ENCODE measurements around the gene TGFBR3L.

The TGFBR3L gene

DNA sequence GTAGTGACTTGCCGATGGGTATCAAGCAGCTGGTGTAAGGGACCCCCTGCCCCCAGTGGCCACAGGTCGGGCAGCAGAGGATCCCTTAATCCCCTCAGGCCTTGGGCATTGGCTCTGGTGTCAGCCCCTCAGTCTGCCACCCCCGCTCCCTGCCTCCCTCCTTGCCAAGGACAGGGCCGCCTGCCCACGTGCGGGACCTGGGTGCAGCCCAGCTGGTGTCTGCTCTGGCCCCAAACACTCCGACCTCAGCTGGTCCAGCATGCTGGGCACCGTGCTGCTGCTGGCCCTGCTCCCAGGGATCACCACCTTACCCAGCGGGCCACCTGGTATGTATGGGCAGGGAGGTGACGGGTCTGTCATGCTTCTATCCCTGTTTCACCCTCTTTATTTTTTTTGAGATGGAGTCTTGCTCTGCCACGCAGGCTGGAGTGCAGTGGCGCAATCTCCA, at the start of gene TGFBR3L:
Gene TGFBR3L, plus strand, starts transcription at position 233 of the 448 bp plus-strand sequence.
- H3K27ac Mint-ChIP-seq = no peak within 1 kb of the TSS
- peak within 1 kb of the TSS; percentile 56 for H3K4me3 Mint-ChIP-seq
- peaks cover 29% of the 10 kb centered on the region for H3K36me3 Mint-ChIP-seq (ENCODE audit: low read depth)
- no peaks in the 10 kb centered on the region for H3K9me3 Mint-ChIP-seq
- peaks cover 44% of the 10 kb centered on the region for H3K27me3 Mint-ChIP-seq
- no peak for DNase-seq
- peaks cover 19% of the 10 kb centered on the region for H3K4me1 Mint-ChIP-seq (ENCODE audit: low read depth)

DNA sequence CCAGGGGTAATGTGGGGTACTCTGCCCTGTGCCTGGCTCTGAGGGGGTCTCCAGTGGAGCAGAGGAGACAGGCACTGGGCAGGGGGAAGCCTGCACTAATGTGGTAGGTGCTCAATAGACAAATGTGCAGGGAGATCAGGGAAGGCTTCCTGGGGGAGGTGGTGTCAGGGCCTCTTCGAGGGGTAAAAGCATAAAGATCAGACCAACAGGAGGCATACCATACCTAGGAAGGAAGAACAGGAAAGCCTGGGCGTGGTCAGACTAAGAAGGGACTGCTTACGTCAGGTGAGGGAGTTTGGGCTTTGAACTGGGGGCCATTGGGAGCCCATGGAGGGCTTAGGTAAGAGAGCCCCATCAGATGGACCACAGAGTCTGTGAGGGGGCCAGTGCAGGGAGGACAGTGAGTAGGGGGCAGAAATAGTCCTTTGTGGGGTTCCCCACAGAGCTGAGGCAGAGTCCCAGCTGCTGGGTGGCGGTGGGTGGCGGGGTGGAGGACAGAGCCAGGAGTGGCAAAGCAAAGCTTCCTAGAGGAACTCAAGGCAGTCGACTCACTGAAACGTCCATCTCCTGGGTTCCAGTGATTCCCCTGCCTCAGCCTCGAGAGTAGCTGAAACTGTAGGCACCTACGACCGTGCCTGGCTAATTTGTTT, 49.2 kb upstream of the TGFBR3L start:
- H3K9me3 Mint-ChIP-seq = no peaks in the 10 kb centered on the region
- no peak overlapping the region for H3K4me3 Mint-ChIP-seq
- DNase-seq = no peak
- H3K4me1 Mint-ChIP-seq (ENCODE audit: low read depth) = peaks cover 25% of the 10 kb centered on the region
- H3K36me3 Mint-ChIP-seq (ENCODE audit: low read depth) = no peaks in the 10 kb centered on the region
- H3K27ac Mint-ChIP-seq = no peak overlapping the region
- H3K27me3 Mint-ChIP-seq = peaks cover 45% of the 10 kb centered on the region

DNA sequence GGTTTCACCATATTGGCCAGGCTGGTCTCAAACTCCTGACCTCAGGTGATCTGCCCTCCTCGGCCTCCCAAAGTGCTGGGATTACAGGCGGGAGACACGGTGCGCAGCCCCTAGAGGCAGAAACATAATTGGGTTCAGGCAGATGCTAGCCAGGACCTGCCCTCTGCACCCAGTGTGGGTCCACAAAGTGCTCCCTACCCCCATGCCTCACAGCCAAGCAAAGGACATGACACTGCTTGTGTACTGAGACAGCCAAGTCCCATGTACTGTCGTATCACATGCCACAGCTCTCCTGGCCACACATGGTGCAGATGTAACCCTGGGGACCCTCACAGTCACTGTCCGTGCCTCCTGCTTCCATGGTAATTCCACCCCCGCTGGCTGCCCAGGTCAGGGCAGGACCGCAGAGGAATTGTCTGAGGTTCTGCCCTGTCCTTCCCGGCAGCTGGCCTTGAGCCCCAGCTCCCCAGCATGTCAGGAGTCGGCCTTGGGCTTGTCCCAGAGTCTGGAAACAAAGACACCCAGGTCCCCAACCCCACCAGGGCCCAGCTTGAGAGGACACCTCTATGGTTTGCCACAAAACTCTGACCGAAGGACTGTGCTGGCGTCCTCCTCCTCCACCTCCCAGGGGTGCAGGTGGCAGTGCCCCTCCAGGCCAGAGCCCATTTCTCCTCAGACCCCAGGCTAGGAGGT, 48.1 kb upstream of the TGFBR3L start:
- Mint-ChIP-seq H3K4me3 (no peak overlapping the region), H3K9me3 (no peaks in the 10 kb centered on the region), H3K4me1 (ENCODE audit: low read depth) (peaks cover 27% of the 10 kb centered on the region), H3K36me3 (ENCODE audit: low read depth) (no peaks in the 10 kb centered on the region), H3K27me3 (peaks cover 42% of the 10 kb centered on the region), H3K27ac (no peak overlapping the region)
- DNase-seq = no peak

DNA sequence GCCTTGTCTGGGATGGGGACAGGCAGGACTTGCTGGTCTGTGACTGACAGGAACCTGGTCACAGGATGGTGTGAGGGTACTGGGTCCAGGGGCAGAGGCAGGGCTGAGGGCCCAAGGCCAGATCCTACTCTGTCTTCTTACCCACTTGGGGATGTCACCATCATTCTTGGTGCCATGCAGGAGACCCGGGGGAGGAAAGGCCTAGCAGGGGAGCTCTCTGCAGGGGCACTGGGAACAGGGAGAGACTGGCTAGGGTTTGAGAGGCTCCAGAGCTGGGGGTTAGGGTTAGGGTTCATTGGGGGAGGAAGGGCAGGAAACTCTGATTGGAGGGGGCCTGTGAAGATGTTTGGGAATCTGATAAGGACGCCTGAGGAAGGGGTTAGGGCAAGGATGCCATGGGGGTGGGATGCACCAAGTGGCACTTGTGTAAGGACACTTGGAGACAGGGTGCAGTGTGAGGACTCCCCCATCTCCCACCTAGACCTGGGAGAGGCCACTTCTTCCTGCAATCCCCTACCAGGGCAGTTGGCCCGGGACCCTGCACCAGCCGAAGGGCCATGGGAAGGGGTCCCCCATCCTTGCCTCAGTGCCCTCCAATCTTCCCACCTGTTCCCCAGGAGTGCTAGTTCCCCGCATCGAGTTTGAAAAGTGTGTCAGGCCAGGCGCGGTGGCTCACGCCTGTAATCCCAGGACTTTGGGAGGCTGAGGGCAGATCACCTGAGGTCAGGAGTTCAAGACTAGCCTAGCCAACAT, 47.4 kb upstream of the TGFBR3L start:
- no peak overlapping the region for H3K4me3 Mint-ChIP-seq
- H3K36me3 Mint-ChIP-seq (ENCODE audit: low read depth) = no peaks in the 10 kb centered on the region
- no peak for DNase-seq
- peaks cover 44% of the 10 kb centered on the region for H3K27me3 Mint-ChIP-seq
- peaks cover 31% of the 10 kb centered on the region for H3K4me1 Mint-ChIP-seq (ENCODE audit: low read depth)
- no peak overlapping the region for H3K27ac Mint-ChIP-seq
- H3K9me3 Mint-ChIP-seq = no peaks in the 10 kb centered on the region

DNA sequence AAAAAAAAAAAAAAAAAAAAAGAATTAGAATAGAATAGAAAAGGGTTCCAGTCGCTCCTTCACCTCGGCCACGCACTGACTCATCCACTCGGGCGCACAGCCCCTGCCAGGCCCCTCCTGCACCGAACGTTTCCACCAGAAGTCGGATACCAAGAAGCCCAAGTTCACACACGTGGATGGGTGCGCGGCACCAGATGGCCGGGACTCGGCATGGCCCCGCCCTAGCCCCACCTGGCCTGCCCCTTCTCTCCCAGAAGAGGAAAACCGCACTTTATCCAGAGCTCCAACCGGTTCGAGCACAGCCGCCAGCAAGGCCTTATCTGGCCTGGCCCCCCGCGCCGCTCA, 46.3 kb upstream of the TGFBR3L start:
- DNase-seq = no peak
- Mint-ChIP-seq H3K4me3 (peak overlapping the region; percentile 72), H3K9me3 (no peaks in the 10 kb centered on the region), H3K4me1 (ENCODE audit: low read depth) (peaks cover 35% of the 10 kb centered on the region), H3K27ac (no peak overlapping the region), H3K36me3 (ENCODE audit: low read depth) (no peaks in the 10 kb centered on the region), H3K27me3 (peaks cover 49% of the 10 kb centered on the region)

DNA sequence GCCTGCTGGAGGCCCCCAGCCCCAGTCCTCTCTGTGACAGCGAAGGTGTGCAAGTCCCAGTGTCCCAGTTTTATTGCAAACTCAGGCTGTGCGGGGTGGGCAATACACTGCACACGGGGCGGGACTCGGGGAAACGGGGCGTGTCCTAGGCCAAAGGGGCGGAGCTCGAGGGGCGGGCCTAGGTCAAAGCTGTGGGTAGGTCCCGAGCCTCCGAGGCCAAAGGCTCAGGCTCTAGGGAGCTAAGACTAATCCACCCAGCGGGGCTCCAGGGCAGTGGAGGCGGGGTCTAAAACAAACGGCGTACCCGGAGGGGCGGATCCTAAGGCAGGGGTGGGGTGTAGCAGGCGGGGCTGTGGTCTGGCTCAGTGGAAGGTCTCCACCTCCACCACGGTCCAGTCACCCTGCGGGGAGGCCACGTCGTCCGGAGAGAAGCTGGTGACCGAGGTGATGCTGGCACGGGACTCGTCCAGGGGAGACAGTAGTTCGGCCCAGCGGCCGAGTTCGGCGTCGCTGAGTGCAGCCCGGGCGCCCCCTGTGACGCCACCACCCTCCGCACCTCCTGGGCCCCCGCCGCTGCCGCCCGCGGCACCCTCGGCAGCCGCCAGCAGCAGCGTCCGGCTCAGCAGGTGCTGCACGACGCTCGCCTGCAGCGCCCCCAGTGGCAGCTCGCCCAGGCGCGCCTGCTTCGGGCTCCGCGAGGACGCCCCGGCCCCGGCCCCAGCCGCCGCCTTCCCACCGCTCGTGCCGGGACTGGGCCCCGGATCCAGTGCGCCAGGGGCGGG, 45.8 kb upstream of the TGFBR3L start:
- Mint-ChIP-seq H3K27me3 (peaks cover 51% of the 10 kb centered on the region), H3K4me1 (ENCODE audit: low read depth) (peaks cover 37% of the 10 kb centered on the region)
- DNase-seq = peak; percentile 92

DNA sequence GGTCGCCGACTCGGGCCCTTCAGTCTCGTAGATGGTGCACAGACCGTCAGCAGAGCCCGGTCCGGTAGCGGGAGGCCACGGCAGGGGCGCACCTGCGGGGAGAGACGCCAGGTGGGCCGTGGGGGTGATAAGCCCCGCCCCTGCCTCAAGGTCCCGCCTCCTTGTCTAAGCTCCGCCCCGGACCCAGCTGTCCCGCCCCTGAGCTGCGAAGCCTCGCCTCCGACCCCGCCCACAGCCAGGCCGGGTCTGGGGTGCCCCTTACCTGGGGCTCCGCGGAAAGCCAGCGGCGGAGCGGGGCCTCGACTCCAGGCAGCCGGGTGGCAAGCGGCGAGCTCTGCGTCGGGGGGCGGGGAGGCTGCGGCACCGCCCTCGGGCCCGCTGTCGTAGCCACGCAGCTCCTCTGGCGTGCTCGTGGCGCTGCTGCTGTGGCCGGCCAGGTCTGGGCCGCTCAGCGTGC, 45.1 kb upstream of the TGFBR3L start:
- peak; percentile 93 for DNase-seq
- peaks cover 50% of the 10 kb centered on the region for H3K27me3 Mint-ChIP-seq

More for the DNA sequence above, 45.8 kb upstream of the TGFBR3L start:
- no peaks in the 10 kb centered on the region for H3K9me3 Mint-ChIP-seq
- H3K36me3 Mint-ChIP-seq (ENCODE audit: low read depth) = no peaks in the 10 kb centered on the region
- peak overlapping the region; percentile 72 for H3K4me3 Mint-ChIP-seq
- no peak overlapping the region for H3K27ac Mint-ChIP-seq

DNA sequence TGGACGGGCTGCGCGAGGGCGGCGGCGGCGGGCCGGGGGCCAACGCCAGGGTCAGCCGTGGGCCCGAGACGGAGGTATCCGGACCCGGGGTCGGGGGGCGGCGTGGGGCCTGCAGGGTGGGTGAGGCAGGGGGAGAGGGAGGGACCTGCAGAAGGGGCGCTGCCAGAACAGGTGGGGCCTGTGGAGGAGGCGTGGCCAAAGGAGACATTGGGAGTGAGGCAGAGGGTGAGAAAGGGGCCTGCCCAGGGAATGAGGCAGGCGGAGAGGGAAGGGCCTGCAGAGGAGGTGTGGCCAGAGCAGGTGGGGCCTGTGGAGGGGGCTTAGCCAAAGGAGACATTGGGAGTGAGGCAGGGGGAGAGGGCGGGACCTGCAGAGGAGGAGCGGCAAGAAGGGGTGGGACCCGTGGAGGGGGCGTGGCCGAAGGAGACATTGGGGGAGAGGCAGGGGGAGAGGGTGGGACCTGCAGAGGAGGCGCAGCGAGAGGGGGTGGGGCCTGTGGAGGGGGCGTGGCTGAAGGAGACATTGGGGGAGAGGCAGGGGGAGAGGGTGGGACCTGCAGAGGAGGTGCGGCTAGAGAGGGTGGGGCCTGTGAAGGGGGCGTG, 44.6 kb upstream of the TGFBR3L start:
- Mint-ChIP-seq H3K27me3 (peaks cover 50% of the 10 kb centered on the region), H3K4me1 (ENCODE audit: low read depth) (peaks cover 40% of the 10 kb centered on the region)
- DNase-seq = no peak

More for the DNA sequence above, 45.1 kb upstream of the TGFBR3L start:
- peak overlapping the region; percentile 45 for H3K4me3 Mint-ChIP-seq
- H3K36me3 Mint-ChIP-seq (ENCODE audit: low read depth) = no peaks in the 10 kb centered on the region
- H3K27ac Mint-ChIP-seq = no peak overlapping the region
- peaks cover 38% of the 10 kb centered on the region for H3K4me1 Mint-ChIP-seq (ENCODE audit: low read depth)
- no peaks in the 10 kb centered on the region for H3K9me3 Mint-ChIP-seq

DNA sequence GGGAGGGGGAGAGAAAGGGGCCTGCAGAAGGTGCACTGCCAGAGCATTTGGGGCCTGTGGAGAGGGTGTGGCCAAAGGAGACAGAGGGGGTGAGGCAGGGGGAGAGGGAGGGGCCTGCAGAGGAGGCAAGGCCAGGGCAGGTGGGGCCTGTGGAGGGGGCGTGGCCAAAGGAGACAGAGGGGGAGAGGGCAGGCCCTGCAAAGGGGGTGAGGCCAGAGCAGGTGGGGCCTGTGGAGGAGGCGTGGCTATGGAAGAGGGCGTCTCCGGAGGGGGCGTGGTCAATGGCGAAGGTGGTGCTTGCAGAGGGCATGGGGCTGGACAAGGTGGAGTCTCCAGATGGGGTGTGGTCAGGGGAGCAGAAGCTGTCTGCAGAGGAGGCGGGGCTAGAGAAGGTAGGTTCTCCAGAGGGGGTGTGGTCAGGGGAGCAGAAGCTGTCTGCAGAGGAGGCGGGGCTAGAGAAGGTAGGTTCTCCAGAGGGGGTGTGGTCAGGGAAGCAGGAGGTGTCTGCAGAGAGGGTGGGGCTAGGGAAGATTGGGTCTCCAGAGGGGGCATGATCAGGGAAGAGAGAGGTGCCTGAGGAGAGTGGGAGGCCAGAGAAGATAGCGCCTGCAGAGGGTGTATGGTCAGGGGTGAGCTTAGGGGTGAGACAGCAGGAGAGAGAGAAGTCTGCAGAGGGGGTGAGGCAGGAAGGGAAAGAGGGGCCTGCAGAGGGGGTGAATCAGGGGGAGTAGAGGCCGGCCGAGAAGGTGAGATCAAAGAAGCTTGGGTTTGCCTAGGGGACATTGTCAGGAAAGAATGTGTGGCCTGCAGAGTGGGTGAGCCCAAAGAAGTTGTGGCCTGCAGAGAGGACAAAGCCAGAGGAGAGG, 43.8 kb upstream of the TGFBR3L start:
- DNase-seq = peak; percentile 64
- Mint-ChIP-seq H3K27ac (no peak overlapping the region), H3K27me3 (peaks cover 49% of the 10 kb centered on the region), H3K9me3 (no peaks in the 10 kb centered on the region), H3K36me3 (ENCODE audit: low read depth) (no peaks in the 10 kb centered on the region), H3K4me3 (no peak overlapping the region), H3K4me1 (ENCODE audit: low read depth) (peaks cover 34% of the 10 kb centered on the region)

More for the DNA sequence above, 44.6 kb upstream of the TGFBR3L start:
- no peaks in the 10 kb centered on the region for H3K9me3 Mint-ChIP-seq
- H3K4me3 Mint-ChIP-seq = peak overlapping the region; percentile 43
- no peak overlapping the region for H3K27ac Mint-ChIP-seq
- H3K36me3 Mint-ChIP-seq (ENCODE audit: low read depth) = no peaks in the 10 kb centered on the region

DNA sequence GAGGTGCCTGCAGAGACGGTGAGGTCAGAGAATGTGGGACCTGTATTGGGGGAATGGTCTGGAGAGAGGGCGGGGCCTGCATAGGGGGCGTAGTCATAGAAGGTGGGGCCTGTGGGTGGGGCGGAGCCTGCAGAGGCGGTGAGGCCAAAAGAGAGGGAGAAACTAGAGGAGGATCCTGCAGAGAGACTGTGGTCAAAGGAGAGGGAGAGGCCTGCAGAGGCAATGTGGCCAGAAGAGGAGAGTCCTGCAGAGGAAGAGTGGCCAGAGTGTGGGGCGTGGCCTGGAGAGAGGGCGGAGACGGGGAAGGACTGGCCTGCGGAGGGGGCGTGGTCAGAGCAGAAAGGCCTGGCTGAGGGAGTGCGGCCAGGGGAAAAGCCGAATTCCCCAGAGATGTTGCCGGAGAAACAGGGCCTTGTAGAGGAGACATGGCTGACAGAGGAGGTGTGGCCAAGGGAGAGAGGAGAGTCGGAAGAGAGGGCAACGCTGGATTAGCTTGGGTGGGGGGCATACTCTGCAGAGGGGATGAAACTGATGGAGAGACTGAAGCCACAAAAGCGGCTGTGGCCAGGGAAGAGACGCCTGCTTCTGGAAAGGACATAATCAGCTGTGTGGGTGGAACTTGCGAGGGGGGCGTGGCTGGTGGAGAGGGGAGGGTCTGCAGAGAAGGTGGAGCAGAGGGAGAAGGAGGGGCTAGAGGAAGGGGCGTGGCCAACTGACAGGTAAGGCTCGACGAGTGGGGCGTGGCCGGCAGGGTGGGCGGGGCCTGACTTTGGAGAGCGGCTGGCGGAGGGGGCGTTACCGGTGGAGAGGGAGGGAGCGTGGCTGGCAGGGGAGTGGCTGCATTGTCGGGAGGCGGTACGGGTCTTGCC, 43.0 kb upstream of the TGFBR3L start:
- peak; percentile 82 for DNase-seq
- Mint-ChIP-seq H3K36me3 (ENCODE audit: low read depth) (no peaks in the 10 kb centered on the region), H3K9me3 (no peaks in the 10 kb centered on the region), H3K4me1 (ENCODE audit: low read depth) (peaks cover 34% of the 10 kb centered on the region), H3K27me3 (peaks cover 48% of the 10 kb centered on the region), H3K27ac (no peak overlapping the region), H3K4me3 (no peak overlapping the region)

DNA sequence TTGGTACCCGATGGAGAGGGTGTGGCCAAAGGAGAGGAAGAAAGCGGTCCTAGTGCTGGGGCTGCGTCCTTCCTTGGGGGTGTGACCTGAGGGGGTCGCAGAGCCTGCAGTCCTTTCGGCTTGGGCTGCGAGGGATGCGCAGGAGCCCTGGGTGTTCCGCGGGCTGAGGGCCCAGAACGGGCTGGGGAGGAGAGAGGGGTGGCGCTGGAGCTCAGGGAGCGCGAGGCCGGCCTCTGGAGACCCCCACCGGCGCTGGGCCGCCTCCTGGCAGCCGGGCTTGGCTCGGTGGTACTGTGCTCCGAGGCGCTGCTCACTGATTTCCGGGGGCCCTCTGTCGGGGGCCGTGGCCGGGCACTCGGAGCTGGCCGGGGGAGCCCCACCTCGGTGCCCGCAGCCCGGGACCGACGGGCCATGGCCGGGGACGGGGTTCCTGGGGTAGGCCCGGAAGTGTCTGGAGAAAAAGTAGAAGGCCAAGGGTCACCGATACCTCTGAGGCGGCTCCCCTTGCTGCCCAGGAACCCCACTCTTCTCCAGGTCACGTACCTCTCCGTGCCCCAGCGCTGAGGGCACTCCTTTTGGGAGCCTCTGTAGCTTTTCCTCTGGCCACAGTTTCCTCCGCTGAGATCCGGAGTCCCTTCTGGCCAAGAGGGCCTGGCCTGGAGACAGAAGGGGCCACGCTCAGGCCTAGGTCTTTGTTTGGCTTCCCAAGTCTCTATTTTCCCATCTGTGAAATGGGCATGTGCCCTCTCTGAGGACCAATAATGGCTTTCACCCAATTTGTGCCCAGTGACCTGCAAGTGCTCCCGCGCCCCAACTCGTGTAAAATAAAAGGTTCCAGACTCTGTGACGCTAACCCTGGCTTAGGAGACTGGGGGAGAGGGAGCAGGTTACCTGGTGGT, 42.1 kb upstream of the TGFBR3L start:
- Mint-ChIP-seq H3K36me3 (ENCODE audit: low read depth) (no peaks in the 10 kb centered on the region), H3K4me3 (peak overlapping the region; percentile 23), H3K4me1 (ENCODE audit: low read depth) (peaks cover 34% of the 10 kb centered on the region), H3K27ac (no peak overlapping the region), H3K27me3 (peaks cover 42% of the 10 kb centered on the region), H3K9me3 (no peaks in the 10 kb centered on the region)
- no peak for DNase-seq
